HG02840 (cell line): ENCODE results near the gene HAUS3.

ENCODE experiments used
- ATAC-seq: cut with Tn5 transposase; IDR thresholded peaks from one replicate; pipeline ENCODE4 v1.9.1; 2021; ENCODE audit warnings: mild to moderate bottlenecking, moderate library complexity, moderate number of reproducible peaks; ENCODE audit not compliant: unreplicated experiment, low FRiP score

Gene HAUS3

GRCh38 chr4:2254665-2255500 is 13.0 kb upstream of the HAUS3 start:
- no peak for ATAC-seq

DNA sequence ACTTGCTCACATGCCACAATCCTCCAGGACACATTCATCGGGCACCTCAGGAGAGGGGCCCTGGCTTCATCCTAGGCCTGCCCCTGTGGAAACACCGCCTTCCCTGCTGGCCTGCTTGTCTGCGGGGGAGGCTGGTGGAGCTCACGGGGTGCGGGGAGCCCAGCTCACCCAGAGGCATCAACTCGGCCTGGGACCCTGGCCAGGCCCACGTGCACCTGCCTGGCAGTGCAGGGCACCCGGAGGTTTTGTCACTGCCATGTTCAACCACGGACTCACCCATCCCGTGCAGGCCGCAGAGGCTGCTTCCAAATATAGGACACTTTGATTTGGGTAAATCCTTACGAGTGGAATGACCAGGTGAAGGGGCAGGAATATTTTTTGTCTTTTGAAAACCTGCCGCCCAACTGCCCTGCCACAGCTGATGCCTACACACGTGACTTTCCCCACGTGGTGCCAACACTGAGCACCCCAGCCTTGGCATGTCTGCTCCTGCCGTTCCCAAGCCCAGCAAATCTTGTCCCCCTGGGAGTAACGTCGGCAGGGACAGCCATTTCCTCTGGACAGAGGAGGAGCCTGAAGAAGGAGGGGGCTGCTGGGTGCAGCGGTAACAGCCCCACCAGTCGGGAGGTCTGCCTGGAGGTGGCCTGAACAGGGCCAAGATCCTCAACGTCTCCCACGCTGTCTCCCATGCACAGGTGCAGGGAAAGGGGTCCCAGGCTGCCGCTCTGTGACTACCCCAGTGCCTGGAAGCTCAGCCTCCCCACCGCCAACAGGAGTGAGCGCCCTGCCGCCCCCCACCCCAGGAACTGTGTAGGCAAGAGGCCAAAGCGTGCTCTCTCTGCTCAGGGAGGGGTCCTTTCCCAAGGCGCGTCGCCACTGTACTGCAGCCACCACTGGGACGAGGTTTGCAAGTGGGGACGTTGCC is 11.5 kb upstream of the HAUS3 start:
- ATAC-seq = no peak

- ATAC-seq = no peak
Observed at GRCh38 chr4:2252530-2253091, 10.7 kb upstream of the HAUS3 start.

DNA sequence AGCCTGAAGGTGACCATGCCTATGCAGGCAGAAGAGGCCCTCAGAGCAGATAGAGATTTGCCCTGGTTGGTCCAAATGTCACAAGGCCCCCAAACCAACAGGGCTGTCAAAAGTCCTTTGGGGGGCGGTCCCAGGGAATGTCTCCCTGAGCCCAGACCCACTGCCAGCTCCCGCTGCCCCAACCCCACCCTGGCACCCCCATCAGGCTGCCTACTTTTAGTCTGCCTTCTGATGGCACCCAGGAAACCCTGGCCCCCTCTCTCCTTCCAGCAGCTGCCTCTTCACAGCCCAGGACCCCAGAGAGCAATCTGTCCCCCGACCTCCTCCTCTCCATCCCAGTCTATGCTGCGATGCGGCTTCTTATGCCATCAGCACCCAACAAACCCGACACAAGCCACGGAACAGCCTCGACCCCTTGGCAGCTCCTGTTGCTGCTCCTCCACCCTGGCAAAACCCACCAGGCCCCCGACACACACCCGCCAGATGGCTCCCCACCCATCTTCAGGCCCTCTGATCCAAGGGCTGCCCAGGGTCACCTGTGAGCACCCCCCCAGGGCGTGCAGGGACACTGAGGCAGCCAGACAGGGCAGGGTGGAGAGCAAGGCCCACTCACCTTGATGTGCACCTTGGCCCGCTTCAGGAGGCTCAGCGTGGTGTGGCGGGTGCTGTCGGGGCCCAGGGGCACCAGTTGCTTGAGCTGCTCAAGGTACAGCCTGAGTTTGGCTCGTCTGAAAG is 10.0 kb upstream of the HAUS3 start:
- no peak for ATAC-seq

DNA sequence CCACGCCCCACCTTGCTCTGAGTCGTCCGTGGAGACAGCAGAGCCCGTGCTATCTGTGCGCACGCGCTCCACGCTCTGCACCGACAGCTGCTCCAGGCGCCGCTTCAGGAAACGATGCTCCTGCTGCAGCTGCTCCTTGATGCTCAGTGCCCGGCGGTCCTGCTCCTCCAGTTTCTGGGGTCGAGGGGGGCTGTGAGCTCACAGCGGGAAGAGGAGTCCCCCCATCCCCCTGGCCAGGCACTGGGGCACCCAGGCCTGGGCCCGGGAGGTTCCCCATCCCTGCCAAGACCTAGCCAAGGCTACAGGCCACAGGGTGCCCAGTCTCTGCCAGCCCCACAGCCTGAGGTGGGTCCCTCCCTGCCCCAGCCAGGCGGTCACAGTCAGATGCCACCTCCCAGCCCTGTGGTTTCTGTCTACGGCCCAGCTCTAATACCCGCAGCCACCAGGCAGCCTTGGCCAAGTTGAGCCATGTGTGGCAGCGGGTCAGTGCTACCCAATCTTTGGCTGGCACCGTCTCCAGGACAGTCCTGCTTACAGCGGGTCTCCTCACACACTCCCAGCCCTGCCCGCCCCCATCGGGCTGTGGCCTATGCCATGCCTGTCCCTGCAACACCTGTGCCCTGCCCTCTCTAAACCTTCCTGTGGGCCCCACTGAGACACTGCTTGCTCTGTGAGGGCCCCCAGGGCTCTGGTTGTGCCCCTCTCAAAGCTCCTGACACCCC is 9.3 kb upstream of the HAUS3 start:
- ATAC-seq = no peak

GRCh38 chr4:2250357-2251072 is 8.6 kb upstream of the HAUS3 start:
- ATAC-seq = no peak

DNA sequence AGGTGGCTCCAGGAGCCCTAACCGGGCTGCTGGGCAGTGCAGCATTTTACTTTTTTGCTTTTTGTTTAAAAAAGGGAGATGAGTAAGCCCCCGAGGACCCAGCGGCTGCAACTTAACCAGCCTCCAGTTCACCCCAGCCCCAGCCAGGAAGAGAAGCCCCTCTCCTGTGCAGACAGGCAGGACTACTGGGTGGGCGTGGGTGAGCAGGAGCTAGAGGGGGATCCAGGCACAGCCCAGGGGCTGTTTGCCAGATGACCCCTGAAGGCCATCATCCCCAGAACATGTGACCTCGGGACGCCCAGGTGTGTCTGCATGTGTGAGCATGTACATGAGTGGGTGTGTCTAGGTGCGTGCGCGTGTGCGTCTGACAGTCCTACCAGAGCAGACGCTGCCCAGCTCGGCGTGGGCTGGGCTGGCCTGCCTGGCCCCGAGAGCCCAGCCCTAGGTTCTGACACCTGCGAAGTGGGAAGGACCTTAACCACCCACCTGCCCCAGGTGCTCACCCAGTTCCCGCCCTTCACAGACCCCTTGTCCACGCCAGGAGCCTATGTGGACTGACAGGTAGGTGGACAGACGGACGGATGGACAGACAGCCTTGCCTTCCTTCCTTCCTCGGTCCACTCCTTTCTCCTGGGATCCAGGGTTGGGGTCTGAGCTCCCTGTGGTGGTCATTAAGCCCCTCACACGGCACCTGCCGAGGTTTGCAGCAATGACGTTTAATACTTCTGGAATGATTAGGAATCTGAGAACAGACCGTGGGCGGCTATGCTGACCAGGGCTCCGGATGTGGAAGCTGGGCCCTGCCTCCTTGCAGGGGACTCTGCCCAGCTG is 7.8 kb upstream of the HAUS3 start:
- ATAC-seq = no peak

- no peak for ATAC-seq
Observed at GRCh38 chr4:2248821-2249261, 6.9 kb upstream of the HAUS3 start.

DNA sequence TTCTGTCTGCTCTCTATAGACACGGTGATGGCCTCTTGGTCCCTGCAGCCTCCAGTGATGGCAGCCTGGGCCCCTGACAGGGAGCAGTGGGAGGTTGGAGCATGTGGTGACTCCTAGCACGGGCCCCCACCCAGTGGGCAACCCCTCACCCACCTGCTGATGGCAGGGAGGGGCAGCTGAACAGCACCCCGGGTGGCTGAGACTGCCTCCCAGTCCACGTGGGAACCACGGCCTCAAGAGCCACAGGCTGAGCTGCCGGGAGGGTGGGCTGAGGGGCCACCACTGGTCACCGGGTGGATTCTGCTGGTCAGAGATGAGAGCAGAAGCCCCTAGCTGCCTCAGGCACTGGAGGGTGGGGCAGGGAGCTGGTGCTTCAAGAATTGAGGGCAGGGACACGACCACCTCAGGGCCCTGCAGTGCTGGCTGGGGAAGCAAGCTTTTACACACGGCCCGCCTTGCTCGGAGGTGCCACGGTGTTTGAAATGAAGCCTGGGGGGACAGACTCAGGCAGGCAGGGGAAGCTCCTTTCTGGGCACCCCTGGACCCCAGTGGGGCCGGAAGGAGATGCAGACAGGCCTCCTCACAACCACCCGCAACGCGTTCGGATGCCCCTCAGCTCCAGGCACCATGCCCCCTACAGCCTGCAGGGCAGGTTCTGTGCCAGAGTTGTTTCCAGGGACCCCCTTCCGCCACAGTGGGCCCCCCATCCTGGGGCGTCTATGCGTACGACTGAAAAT is 6.3 kb upstream of the HAUS3 start:
- no peak for ATAC-seq

DNA sequence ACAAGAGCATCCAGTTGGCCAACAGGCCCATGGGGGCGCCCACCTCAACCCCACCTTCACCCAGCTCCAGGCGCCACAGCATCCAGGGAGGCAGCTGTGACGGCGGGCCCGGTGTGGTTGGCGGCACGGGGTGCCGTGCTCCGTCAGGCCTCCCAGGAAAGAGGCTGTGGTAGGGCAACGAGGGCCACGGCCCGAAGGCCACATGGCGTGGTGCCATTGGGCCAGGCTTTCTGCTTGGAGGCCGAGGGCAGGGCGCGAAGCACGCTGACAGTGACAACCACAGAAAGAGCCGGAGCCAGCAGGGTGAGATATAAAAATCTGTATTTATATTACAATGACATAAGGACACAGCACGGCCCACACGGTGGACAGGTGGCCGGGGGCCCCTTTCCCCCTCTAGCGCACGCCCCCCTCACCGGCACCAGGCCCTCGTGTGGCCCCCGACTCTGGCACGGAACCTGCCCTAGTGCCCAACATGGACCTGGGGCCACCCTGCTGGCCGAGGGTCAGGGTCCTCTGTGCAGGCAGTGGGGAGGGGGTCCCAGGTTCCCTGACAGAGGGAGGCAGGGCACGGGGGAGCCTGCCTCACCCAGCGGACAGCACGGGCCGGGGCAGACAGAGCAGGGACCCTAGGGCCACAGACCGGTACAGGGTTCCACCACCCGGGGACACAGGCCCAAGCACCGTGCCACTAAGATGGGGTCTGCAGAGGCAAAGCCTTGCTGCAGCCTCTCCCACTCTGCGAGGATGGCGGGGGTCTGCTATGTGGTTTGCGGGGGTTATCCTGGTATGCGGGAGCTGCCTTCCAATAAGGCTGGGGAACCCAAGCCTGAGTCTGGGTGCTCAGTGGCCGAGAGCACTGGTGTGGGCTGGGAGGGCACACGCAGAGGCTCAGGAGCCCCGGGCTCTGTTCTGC is 5.5 kb upstream of the HAUS3 start:
- no peak for ATAC-seq

- no peak for ATAC-seq
Observed at GRCh38 chr4:2246384-2247127, 4.6 kb upstream of the HAUS3 start.

DNA sequence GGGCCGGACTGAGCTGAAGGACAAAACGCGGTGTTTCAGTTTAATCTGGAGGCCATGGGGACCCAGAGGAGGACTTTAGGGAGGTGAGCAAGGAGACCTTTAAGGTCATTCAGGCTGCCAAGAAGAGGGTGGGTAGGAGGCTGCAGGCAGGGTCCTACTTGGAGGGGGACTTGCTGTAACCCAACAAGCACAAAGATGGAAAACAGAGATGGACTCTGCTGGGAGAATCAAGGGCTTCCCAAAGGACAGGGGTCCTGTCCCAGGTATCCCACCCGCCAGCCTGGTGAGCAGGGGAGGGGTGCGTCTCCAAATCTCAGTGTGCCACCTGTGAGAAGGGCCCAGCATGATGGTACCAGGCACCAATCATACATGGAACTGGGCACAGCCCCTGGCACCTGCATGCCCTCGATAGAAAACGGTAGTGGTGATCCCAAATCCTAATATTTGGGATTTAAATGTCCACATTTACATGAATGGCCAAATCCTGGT is 3.9 kb upstream of the HAUS3 start:
- no peak for ATAC-seq

DNA sequence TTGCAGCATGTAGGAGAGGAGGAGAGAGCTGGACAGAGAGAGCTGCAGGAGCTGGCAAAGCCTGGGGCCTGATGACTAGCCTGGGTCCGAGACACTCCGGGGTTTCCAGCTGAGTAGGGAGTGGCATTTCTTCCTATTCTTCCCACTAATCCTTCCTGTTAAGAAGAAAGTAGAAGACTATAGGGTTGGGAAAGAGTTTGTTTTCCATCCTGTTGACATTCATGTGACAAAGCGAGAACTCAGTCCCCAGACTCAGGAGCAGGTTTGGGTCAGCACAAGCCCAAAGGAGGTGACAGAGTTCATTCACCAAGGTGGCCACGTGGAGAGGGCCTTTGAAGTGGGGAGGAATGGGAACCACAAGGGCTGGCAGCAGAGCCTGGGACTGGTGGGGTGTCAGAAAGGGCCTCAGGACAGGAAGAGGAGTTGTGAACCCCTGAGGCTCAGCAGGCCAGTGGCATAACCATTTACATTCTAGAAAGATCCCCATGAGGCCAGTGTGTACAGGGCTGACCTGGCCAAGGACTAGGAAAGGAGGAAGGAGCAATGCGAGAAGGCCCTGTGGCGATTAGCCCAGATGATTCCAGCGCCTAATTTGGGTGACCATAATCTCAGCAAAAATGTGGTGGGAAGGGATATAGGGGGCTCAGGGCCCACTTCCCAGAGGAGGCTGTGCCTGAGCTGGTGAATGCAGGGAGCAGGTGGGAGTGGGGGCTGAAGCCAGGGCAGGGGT is 3.3 kb upstream of the HAUS3 start:
- ATAC-seq = no peak

- ATAC-seq = no peak
Observed at GRCh38 chr4:2243681-2244380, 1.9 kb upstream of the HAUS3 start.

DNA sequence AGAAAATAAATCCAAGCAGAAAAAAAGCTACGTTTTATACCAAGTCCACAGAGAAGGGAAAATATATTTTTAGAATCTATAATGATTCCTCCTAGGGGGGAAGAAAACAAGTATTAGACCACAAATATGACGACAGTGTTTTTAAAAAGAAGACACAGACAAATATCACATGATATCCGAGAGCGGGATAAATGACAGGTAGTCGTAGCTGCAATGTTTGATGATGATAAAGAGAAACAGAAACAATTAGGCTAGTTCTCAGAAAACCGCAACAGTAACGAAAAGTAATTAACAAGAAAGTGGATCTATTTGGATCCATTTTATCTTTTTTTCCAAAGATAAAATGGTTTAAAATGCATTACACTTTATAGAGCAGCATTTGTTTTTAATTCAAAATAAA is 918 bp downstream of the HAUS3 start:
- no peak for ATAC-seq
